ENCODE measurements around the gene ERAL1.
"Not testable (repeated sequence)": the region's sequence is repeated elsewhere in the genome, so short reads cannot be mapped to it uniquely, and the experiment has no call there.

Gene ERAL1

GRCh38 chr17:28854457-28855335 lies at the start of gene ERAL1:
Gene ERAL1, plus strand, starts transcription at chr17:28855016. Its CDS starts 19 bp downstream, at chr17:28855035.
- DNase-seq (ENCODE audit: low read depth) = peak; percentile 90

DNA sequence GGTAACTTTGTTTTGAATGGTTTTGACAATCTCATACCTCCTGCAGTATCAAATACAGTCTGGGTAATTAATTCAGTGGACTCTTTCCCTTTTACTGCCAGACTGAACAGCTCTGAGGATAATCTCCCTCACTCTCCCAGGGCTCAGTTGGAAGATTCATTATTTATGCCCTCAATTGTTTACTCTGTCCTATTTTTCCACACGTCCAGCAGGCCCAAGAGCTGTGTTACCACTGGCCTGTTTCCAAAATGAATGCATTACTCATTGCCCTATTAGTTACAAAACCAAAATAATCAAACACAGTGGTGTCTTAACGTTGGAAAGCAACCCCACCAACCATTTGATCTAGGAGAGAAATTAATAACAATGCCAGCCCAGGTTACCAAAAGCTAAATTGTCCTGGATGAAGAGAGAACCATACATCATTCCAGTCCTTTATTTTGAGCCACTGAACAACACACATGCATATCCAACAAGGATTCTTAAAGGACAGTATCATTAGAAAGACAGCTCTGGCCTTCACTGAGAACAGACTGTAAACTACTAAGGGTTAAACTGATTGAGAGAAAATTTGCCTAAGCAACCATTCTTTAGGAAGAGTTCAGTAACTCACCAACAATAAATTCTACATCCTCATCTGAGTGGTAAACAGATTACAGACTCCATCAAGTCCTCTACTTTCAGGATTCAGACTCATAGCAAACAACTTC lies 46.7 kb upstream of the ERAL1 start:
- peak; percentile 93 for DNase-seq (ENCODE audit: low read depth)

DNA sequence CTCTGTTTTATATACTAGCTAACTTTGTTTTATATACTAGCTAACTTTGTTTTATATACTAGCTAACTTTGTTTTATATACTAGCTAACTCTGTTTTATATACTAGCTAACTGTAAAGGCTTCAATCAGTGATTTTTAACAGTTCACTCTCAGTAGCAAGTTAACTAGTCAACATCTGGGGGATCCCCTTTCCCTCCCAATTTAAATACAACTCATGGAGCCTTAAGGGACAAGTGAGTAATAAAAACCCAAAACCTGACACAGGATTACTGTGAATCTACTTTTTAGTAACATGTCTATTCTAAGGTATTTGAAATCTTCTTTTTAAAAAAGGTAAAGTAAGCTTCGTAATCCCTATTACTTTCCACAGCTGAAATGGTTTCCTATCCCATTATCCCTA lies 44.4 kb upstream of the ERAL1 start:
- DNase-seq (ENCODE audit: low read depth) = no peak

- DNase-seq (ENCODE audit: low read depth) = peak; percentile 31
Measured at GRCh38 chr17:28811651-28812090, 43.1 kb upstream of the ERAL1 start.

- peak; percentile 97 for DNase-seq (ENCODE audit: low read depth)
Measured at GRCh38 chr17:28812091-28812747, 42.6 kb upstream of the ERAL1 start.

GRCh38 chr17:28812748-28813377 lies 42.0 kb upstream of the ERAL1 start:
- peak; percentile 58 for DNase-seq (ENCODE audit: low read depth)

DNA sequence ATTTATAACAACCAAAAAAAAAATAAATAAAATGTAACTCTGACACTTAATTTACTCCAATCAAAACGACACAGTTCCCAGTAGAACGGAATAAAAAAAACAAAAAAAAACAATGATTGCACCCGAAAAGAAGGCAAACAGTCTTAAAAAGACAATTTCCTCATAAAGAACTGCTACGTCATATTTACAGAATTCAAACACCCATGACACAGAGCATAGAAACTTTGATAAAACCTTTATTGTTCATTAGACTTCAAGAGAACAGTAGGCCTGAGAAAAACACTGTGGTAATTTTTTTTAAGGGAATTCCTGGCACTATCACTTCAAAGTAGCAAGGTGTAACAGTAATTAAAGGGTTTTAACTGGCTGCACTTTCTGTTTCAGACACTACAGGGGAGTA lies 38.3 kb upstream of the ERAL1 start:
- no peak for DNase-seq (ENCODE audit: low read depth)

GRCh38 chr17:28818819-28819221 lies 36.0 kb upstream of the ERAL1 start:
- DNase-seq (ENCODE audit: low read depth) = no peak

DNA sequence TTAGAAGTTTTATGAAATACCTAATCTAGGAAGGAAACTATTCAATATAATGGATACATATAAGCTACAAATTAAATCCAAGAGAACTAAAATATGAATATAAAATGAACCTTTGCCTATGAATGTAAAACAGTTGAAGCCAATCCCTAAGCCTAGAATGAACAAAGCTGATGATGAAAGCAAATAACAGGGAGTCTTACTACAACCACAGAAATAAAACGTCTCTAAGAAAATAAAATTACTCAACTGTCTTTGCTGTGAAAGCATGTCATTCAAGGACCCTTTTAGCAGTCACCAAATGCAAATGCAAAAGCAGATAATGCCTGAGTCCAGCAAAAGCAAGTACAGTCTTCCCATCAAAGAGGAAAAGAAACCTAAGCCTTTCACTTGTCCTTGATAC lies 35.2 kb upstream of the ERAL1 start:
- DNase-seq (ENCODE audit: low read depth) = no peak

GRCh38 chr17:28827672-28828071 lies 27.1 kb upstream of the ERAL1 start:
- DNase-seq (ENCODE audit: low read depth) = peak; percentile 20

DNA sequence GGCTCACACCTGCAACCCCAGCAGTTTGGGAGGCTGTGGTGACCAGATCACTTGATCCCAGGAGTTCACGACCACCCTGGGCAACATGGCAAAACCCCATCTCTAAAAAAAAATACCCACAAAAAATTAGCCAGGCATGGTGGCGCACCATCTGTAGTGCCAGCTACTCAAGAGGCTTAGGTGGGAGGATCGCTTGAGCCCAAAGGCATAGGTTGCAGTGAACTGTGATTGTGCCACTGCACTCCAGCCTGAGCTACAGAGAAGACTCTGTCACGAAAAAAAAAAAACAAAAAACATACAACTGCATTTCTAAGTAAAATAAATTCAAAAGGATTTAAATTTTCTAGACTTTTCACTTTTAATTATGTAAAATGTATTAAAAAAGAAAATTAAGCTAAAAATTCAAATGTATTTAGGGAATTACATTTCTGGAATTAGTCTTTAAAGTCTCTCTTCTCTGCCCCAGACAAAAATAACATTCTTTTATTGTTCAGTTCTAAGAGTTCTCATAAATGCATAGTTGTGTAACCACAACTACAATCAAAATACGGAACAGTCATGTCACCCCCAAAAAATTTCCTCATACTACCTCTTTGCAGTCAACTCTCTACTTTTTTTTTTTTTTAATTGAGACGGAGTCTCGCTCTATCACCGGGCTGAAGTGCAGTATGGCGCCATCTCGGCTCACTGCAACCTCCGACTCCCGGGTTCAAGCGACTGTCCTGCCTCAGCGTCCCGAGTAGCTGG lies 26.3 kb upstream of the ERAL1 start:
- DNase-seq (ENCODE audit: low read depth) = peak; percentile 88

DNA sequence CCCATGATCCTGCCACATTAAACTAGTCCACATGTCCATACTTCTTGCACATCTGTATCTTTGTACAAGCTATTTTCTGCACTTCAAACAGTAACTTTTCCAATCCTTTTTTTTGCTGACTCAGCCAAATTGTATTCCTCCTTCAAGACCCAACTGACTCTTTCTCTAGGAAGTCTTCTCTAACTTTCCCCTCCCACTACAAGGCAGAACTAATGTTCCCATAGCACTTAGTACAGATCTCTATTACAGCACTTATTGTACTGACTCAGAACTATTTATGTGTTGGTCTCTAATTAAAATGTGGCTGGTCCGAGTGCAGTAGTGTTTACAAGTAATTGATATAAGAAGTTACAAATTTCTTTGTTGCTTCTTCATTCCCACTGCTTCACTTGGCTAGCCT lies 20.4 kb upstream of the ERAL1 start:
- no peak for DNase-seq (ENCODE audit: low read depth)

GRCh38 chr17:28836541-28836940 lies 18.3 kb upstream of the ERAL1 start:
- not testable (repeated sequence) for DNase-seq (ENCODE audit: low read depth)

GRCh38 chr17:28839221-28839620 lies 15.6 kb upstream of the ERAL1 start:
- DNase-seq (ENCODE audit: low read depth) = peak; percentile 9

DNA sequence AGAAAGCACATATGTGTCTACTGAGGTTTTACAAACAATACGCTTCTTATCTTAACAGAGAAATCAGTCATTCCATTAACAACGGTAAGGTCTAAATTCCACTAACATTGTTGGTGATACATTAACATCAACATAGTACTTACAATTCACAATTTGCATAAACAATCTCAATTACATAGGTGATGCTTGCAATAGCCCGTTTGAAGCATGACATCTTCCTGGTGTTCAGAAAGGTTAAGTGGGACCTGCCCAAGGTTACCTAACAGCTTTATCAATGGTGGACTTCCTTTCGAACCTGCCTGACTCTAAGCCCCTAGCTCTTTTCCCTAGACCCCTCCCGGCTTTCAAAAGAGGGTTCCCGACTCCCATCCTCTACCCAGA lies 12.9 kb upstream of the ERAL1 start:
- DNase-seq (ENCODE audit: low read depth) = no peak

DNA sequence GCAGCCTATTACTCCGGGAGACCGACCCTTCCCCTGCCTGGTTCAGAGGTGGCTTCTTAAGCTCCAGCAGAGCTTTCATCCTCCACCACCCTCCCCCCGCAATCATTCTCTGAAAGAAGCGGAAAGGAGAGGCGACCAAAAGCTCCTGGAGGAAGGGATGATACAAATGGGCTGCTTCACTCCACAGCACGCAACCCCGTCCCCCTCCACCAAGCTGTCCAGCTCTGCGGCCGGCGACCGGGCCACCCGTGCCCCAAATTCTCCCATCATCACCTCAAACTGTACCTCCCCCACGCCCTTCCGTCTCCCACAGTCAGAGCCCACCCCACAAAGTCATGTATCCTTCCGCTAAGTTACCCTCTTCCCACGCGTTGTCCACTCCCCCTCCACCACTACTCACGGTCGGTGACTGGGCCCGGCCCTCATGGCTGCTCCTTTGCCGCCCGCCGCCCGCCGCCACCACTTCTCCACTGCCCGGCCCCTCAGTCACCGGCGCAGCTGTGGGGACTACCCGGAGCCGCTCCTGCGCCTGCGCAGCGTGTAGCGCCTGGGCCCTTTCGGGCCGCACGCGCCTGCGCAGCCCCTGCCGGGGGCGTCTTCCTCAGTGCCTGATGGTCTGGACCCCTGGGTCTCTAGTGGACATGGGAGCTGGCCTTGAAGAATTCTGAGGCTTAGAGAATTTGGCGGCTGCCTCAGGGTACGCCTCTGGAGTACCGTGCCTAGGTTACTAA lies 12.4 kb upstream of the ERAL1 start, which contains the start of gene FAM222B:
Gene FAM222B, minus strand, starts transcription at position 509 of the 731 bp plus-strand sequence. CDS start 76,123 bp downstream, outside the sequence.
- peak; percentile 88 for DNase-seq (ENCODE audit: low read depth)

- peak; percentile 3 for DNase-seq (ENCODE audit: low read depth)
Measured at GRCh38 chr17:28843816-28844148, 11.0 kb upstream of the ERAL1 start.

GRCh38 chr17:28846231-28846630 lies 8.6 kb upstream of the ERAL1 start:
- DNase-seq (ENCODE audit: low read depth) = no peak

DNA sequence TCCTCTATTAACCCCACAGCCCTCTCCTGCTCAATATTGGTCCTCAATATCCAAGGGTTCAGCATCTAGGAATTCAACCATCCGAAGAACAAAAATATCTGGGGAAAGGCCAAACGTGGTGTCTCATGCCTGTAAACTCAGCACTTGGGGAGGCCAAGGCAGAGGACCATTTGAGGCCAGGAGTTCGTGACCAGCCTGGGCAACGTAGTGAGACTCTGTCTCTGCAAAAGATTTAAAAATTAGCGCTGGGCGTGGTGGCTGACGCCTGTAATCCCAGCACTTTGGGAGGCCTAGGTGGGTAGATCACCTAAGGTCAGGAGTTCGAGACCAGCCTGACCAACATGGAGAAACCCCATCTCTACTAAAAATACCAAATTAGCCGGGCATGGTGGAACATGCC lies 8.1 kb upstream of the ERAL1 start:
- not testable (repeated sequence) for DNase-seq (ENCODE audit: low read depth)

- DNase-seq (ENCODE audit: low read depth) = peak; percentile 14
Measured at GRCh38 chr17:28848667-28849066, 6.1 kb upstream of the ERAL1 start.

DNA sequence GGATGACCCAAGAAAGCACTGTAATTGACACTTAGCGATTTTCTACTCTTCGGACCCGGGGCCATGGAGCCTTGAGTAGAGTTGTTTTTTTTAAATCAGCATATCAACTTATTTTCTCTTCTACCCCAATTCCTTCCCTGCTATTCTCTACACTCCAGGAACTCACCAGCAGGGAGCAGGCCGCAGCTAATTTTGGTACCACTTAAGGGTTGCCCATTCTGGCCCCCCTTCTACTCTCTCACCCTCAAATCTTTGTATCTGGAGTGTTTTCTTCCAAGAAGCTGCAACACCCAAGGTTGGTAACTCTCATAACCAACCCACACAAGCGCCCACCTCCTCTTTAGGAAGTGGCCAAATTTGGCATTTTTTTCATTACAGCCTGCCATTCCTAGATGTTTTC lies 5.5 kb upstream of the ERAL1 start:
- DNase-seq (ENCODE audit: low read depth) = peak; percentile 15
